UCSD-AML1 (cell line): ENCODE measurements around the gene ATP4A.
A peak's percentile ranks its signal among the peaks of the same experiment; 100 is the strongest.
"Not testable (repeated sequence)": the region's sequence is repeated elsewhere in the genome, so short reads cannot be mapped to it uniquely, and the experiment has no call there.

Experiments used
- DNase-seq: peaks from one replicate; lab custom pipeline; 2025; ENCODE audit not compliant: unreplicated experiment; lab: John Stamatoyannopoulos, UW

ATP4A gene

GRCh38 chr19:35563207-35563829 is at the start of gene ATP4A:
ATP4A (minus strand) TSS chr19:35563658; CDS start chr19:35563629, 29 bp downstream.
- no peak for DNase-seq

DNA sequence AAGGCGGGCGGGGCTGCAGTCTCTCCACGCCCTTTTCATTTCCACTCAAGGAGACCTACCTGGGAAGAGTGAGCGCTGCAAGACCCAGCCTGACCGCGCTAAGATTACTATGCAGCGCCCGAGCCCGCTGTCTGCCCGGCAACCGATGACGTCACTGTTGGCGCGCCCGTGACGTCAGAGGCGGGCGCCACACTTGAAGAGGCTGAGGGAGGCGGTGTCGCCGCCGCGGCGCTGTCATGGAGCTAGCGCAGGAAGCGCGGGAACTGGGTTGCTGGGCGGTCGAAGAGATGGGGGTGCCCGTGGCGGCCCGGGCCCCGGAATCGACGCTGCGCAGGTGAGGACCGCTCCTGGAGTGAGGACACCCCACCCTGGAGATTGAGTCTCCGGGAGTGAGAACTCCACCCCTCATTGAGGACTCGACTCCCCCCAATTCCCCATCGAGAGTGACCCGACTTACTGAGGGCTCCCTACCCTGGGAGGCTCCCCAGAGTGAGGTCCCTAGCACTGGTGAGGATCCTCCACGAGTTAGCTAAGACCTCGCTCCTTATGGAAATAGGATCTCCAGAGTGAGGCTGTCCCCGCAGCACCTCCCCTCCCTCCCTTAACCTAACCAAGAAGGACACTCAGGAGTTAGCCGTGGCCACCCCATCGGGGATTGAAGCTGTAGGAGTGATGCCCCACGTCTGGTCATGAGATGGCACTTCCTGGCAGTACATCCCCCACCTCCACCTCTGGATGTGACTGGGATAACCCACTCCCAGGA is 49.3 kb upstream of the ATP4A start, which contains the start of gene HAUS5:
Gene HAUS5, plus strand, starts transcription at position 177 of the 763 bp plus-strand sequence. Its CDS starts 60 bp downstream, at position 237.
- DNase-seq, result peak; percentile 94

DNA sequence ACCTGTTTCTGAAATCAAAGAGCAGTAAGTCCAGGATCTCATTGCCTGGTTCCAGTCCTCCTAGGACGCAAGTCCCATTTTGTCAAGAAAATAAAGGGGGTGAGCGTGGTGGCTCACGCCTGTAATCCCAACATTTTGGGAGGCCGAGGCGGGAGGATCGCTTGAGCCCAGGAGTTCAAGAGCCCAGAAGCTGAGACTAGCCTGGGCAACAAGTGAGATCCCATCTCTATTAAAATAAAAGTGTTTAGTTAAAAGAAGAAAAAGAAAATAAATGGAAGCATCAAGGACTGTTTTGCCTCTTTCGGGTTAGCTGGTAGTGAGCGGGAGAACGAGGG is 48.7 kb upstream of the ATP4A start:
- DNase-seq, result no peak

DNA sequence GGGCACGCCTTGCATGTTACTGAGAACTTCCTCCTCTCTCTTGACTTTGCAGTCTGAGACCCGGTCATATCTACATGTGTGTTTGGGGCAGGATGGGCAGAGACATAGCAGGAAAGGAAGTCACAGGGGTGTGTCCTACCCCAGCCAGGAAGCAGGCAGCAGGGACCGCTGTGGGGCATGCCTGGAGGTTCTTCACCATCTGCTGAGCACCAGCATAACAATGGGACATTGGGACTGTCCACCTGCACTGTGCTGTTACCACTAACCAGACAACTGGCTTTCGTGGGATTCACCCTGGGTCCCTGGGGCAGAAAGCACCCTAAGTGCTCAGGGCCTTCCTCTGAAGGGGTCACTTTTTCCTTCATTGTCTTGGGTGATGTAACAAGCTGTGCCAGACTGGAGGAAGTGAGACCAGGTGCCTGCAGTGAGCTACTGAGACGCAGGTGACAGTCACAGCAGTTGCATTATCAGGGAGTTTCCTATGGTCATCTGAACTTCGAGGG is 46.4 kb upstream of the ATP4A start:
- DNase-seq, result peak; percentile 47

DNA sequence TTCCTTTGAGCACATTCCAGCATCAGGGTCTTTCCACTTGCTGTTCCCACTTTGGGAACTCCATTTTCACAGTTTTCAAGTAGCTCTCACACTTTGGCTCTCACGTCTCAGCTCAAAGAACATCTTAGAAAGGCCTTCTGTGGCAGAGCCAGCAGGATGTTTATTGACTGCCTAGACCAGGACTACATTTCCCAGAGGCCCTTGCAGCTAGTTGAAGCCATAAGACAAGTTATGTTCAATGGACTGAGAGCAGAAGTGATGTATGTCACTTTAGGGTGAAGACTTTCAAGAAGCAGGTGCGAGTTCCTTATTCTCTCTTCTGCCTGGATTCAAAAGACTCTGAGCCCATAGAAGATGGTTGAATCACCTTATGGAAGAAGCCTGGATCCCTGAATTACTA is 44.8 kb upstream of the ATP4A start:
- no peak for DNase-seq

- no peak for DNase-seq
Measured at GRCh38 chr19:35607661-35608060, 44.2 kb upstream of the ATP4A start.

DNA sequence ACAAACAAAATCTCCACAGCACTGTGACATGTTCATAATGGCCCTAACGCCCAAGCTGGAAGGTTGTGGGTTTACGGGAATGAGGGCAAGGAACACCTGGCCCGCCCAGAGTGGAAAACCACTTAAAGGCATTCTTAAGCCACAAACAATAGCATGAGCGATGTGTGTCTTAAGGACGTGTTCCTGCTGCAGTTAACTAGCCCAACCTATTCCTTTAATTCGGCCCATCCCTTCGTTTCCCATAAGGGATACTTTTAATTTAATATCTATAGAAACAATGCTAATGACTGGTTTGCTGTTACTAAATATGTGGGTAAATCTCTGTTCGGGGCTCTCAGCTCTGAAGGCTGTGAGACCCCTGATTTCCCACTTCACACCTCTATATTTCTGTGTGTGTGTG is 43.7 kb upstream of the ATP4A start:
- DNase-seq, result not testable (repeated sequence)

GRCh38 chr19:35604436-35604835 is 41.0 kb upstream of the ATP4A start:
- not testable (repeated sequence) for DNase-seq

DNA sequence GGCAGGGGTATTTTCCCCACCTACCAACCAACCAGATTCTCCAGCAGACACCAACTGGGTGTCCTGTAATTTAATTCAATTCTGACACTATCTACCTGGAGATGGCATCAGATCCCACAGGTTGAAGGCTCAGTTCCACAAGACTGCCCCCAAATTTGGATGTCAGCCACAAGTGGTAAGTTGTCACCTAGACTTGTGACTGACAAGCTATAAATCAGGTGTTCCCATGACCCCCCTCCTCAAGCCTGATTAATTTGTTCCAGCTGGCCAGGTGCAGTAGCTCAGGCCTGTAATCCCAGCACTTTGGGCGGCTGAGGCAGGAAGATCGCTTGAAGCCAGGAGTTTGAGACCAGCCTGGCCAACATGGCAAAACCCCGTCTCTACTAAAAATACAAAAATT is 38.5 kb upstream of the ATP4A start:
- DNase-seq, result no peak

GRCh38 chr19:35596366-35596999 is 33.0 kb upstream of the ATP4A start:
- no peak for DNase-seq

DNA sequence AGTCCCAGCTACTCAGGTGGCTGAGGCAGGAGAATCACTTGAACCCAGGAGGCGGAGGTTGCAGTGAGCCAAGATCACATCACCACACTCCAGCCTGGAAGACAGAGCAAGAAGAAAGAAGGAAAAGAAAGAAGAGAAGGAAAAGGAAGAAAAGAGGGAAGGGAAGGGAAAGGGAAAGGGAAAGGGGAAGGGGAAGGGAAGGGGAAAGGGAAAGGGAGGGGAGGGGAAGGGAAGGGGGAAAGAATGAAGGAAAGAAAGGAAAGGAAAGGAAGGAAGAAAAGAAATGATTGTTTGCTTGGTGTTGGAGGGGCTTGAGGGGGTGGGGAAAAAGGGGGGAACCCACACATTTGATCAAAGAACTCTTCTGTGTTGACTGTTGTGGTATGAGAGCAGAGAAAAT is 32.5 kb upstream of the ATP4A start:
- no peak for DNase-seq

GRCh38 chr19:35595026-35595425 is 31.6 kb upstream of the ATP4A start:
- DNase-seq, result not testable (repeated sequence)

DNA sequence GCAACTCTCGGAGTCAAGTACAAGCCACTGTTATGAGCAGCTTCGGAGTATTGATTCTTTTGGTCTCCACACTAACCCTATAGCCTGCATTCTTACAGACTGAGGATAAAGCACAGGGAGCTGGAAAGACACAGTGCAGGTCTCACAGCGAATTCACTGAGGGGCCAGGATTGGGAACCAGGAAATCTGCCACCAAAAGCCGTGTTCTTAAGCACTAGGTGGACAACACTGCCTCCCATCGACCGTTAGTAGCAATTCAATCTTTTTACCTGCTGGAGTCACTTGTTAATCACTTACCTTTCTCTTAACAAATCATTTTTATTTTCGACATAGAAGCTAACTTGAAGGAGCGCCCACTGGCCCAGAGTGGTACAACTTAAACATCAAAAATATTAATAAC is 28.8 kb upstream of the ATP4A start:
- DNase-seq, result peak; percentile 23

DNA sequence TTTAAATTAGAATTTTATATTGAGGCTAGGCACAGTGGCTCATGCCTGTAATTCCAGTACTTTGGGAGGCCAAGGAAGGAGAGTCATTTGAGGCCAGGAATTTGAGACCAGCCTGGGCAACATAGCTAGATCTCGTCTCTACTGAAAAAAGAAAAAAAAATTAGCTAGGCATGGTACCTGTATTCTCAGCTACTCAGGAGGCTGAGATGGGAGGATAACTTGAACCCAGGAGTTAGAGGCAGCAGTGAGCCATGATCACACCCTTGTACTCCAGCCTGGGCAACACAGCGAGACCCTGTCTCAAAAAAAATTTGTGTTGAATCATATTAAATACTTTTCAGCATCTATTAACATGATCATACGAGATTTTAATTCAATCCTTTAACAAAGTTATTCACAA is 27.4 kb upstream of the ATP4A start:
- no peak for DNase-seq

DNA sequence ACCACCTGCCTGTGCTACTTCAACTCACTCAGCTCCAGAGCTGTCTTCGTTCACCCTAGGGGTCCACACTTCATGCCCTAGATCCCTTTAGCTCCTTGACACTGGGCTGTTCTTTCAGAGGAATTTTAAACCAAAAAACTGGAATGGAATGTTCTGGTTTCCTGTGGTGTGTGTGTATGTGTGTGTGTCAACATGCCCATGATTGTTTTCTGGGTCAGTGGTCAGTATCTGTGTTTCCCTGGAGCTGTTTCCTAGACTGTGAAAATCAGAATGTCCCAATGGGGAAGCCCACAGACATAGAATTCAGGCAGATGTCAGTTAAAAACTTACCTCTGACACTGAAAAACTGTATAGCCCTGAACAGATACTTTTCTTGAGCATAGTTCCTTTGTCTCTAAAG is 23.9 kb upstream of the ATP4A start:
- DNase-seq, result no peak

DNA sequence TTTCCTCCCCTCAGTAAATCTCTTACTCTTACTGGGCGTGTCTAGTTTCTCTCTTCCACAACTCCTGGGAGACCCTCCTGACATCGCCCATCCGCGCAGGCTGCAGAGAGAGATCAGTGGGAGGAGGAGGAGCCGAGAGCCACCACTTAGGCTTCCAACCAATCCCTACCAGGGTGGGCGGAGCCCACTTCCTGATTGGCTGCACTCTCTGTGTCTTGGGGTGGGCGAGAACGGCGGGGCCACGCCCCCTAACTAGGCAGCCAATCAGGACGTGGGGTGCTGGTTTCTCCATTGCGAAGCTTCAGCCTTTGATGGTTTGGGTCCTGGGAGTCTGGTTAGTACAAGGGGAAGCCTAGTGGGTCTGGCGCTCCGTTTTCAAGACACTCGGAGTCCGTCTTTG is 22.4 kb upstream of the ATP4A start, which contains the start of gene PMIS2:
Gene PMIS2, plus strand, starts transcription at position 326 of the 400 bp plus-strand sequence. CDS start 87 bp downstream, outside the sequence.
- DNase-seq, result no peak

- no peak for DNase-seq
Measured at GRCh38 chr19:35582760-35583159, 19.3 kb upstream of the ATP4A start.

- DNase-seq, result no peak
Measured at GRCh38 chr19:35578707-35579106, 15.2 kb upstream of the ATP4A start.

DNA sequence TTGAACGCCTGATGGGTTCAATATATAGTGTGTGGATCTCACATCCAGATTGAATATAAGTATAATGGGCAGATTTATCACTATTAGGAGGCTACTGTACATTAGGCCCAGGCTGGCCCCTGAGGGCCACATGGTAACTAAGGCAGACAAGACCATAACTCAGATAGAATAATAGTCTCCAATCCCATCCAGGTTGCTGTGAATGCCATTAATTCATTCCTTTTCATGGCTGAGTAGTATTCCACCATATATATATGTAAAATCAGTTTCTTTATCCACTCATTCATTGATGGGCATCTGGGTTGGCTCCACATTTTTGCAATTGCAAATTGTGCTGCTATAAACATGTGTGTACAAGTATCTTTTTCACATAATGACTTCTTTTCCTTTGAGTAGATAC is 14.5 kb upstream of the ATP4A start:
- no peak for DNase-seq

DNA sequence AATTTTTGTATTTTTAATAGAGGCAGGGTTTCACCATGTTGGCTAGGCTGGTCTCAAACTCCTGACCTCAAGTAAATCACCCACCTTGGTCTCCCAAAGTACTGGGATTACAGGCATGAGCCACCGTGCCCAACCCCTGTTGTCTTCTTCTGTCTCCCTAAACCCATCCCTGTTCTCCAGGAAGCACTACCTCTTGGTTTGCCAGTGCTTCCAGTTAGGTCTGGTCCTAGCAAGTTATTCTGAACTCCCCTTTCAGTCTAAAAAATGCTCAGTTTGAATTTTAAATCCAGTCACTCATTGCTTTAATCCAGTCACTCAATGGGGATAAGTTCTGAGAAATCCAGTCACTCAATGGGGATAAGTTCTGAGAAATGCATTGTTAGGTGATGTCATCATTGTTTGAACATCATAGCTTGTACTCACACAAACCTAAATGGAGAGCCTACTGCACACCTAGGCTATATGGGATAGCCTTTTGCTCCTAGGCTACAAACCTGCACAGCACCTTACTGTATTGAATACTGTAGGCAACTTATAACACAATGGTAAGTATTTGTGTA is 8.0 kb upstream of the ATP4A start:
- DNase-seq, result no peak

DNA sequence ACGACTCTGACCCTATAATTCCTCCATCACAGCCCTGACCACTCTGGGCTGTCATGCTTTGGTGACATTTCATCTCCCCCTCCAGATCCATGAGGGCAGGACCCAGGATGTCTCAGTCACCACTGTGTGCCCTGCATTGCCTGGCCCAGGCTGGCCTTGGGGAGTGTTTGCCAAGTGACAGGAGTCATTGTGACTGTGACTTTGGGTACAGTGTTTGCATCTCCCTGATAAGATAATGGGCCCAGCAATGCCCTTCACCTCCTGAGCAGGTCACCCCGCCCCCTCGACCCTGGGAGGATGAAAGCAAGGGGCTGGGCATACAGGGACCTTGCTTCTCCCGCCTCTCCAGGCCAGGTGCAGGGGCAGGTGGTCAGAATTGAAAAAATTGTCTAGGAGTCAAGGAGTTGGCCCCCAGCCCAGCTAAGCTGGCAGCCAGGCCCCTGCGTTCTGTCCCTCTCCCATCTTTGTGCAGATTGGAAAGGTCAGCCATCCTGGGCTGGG is 5.9 kb upstream of the ATP4A start:
- DNase-seq, result no peak
